ENCODE data around the gene TICRR.

DNA sequence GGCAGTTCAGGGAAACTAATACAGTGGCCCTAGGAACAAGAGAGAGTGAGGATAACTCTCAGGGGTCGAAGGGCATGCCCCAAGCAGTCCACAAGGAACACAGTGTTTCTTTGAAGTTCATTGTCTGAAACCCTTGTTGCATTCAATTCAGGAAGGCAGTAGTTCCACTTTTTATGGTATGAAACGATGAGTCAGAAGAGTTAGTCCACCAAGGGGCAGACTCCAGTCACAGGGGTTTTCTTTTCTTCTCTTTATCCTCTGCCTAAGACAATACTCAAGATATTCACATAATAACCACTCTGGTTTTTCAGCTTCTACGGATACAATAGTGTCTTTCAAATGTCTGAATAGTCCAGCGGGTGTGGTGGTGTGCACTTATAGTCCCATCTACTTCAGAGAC, 23.7 kb upstream of the TICRR start:
- TF ChIP-seq KDM5A (IDR thresholded peaks at IDR 0.05; ENCODE audit: low read length) = no peak
- no peak for TF ChIP-seq RAD21 (IDR thresholded peaks at IDR 0.05 in 1 of 2, conservative IDR thresholded peaks at IDR 0.05 in 1 of 2; ENCODE audit: low read depth in 2 of 2, low read length in 2 of 2)
- no peak for TF ChIP-seq EGR1 (IDR thresholded peaks at IDR 0.05; ENCODE audit: borderline replicate concordance, low read depth, low read length)
- TF ChIP-seq, protein P1, sequence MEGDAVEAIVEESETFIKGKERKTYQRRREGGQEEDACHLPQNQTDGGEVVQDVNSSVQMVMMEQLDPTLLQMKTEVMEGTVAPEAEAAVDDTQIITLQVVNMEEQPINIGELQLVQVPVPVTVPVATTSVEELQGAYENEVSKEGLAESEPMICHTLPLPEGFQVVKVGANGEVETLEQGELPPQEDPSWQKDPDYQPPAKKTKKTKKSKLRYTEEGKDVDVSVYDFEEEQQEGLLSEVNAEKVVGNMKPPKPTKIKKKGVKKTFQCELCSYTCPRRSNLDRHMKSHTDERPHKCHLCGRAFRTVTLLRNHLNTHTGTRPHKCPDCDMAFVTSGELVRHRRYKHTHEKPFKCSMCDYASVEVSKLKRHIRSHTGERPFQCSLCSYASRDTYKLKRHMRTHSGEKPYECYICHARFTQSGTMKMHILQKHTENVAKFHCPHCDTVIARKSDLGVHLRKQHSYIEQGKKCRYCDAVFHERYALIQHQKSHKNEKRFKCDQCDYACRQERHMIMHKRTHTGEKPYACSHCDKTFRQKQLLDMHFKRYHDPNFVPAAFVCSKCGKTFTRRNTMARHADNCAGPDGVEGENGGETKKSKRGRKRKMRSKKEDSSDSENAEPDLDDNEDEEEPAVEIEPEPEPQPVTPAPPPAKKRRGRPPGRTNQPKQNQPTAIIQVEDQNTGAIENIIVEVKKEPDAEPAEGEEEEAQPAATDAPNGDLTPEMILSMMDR (IDR thresholded peaks at IDR 0.05; ENCODE audit: control extremely low read depth in 1 of 3, insufficient read depth in 1 of 3, low read depth in 1 of 3, low read length in 3 of 3) = no peak
- TF ChIP-seq CBX5 (IDR thresholded peaks at IDR 0.05; ENCODE audit: low read depth, low read length) = no peak
- TF ChIP-seq SIN3A (conservative IDR thresholded peaks at IDR 0.05 in 1 of 2, IDR thresholded peaks at IDR 0.05 in 1 of 2; ENCODE audit: low read depth in 1 of 2, low read length in 2 of 2) = no peak
- TF ChIP-seq, protein P2, sequence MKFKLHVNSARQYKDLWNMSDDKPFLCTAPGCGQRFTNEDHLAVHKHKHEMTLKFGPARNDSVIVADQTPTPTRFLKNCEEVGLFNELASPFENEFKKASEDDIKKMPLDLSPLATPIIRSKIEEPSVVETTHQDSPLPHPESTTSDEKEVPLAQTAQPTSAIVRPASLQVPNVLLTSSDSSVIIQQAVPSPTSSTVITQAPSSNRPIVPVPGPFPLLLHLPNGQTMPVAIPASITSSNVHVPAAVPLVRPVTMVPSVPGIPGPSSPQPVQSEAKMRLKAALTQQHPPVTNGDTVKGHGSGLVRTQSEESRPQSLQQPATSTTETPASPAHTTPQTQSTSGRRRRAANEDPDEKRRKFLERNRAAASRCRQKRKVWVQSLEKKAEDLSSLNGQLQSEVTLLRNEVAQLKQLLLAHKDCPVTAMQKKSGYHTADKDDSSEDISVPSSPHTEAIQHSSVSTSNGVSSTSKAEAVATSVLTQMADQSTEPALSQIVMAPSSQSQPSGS (IDR thresholded peaks at IDR 0.05; ENCODE audit: low read length) = no peak
- no peak for TF ChIP-seq EZH2 (IDR thresholded peaks at IDR 0.05; ENCODE audit: low read depth, low read length, severe bottlenecking)
- TF ChIP-seq, protein P3, sequence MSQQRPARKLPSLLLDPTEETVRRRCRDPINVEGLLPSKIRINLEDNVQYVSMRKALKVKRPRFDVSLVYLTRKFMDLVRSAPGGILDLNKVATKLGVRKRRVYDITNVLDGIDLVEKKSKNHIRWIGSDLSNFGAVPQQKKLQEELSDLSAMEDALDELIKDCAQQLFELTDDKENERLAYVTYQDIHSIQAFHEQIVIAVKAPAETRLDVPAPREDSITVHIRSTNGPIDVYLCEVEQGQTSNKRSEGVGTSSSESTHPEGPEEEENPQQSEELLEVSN (IDR thresholded peaks at IDR 0.05) = no peak
